H1 (cell line): Measurements from ENCODE around the gene CIRBP. TPM values are rescaled to one million over a fixed set of nuclear protein-coding genes. Genes with fewer than 3 reads are reported as not detected.

Experiments used
- CTCF ChIA-PET: fragments of 300-600 bp; sonication (Branson Sonifier 250); formaldehyde crosslinking; loops from one replicate; lab custom pipeline; 2021; ENCODE audit not compliant: partially characterized antibody; lab: Charles Lee
- POLR2A ChIA-PET: fragments of 300-600 bp; sonication (Branson Sonifier 250); formaldehyde crosslinking; loops from one replicate; lab custom pipeline; 2021; ENCODE audit warnings: inconsistent platforms; ENCODE audit not compliant: partially characterized antibody; lab: Charles Lee
- DNase-seq, 2 experiments: peaks; one replicate each; pipeline versions ENCODE4 v3.0.0 to v3.0.0-alpha.2; 2010 to 2022; ENCODE audit warnings: low spot score in 2 of 2, low read depth in 1 of 2, mixed read lengths in 1 of 2
- FAIRE-seq: peaks from 2 replicates; lab custom pipeline; 2011; peaks lifted over from hg19 to GRCh38; lab: Jason Lieb, UNC
- H2AFZ ChIP-seq: 2 replicates; pipeline ENCODE4 v1.8.1; 2012; ENCODE audit warnings: low read length, inconsistent platforms
- H2AK5ac ChIP-seq: 2 replicates; pipeline ENCODE4 v1.6.1; 2013; ENCODE audit warnings: low read depth, low read length
- H2BK120ac ChIP-seq: replicated peaks from 2 replicates; pipeline ENCODE3; 2013; ENCODE audit warnings: low read depth, low read length, inconsistent platforms
- H2BK12ac ChIP-seq: 2 replicates; pipeline ENCODE4 v1.6.1; 2013; ENCODE audit warnings: low read depth, low read length
- H2BK15ac ChIP-seq: 2 replicates; pipeline ENCODE4 v1.6.1; 2013; ENCODE audit warnings: low read length
- H2BK20ac ChIP-seq: 2 replicates; pipeline ENCODE4 v1.6.1; 2013; ENCODE audit warnings: low read length
- H2BK5ac ChIP-seq: 2 replicates; pipeline ENCODE4 v1.6.1; 2013; ENCODE audit warnings: low read depth, low read length
- H3K14ac ChIP-seq: 2 replicates; pipeline ENCODE4 v1.6.1; 2013; ENCODE audit warnings: inconsistent platforms; ENCODE audit not compliant: insufficient read length
- H3K18ac ChIP-seq: 2 replicates; pipeline ENCODE4 v1.6.1; 2013; ENCODE audit warnings: low read length; ENCODE audit errors: extremely low read depth
- H3K23ac ChIP-seq: 2 replicates; pipeline ENCODE4 v1.6.1; 2013; ENCODE audit warnings: inconsistent platforms; ENCODE audit not compliant: insufficient read length
- H3K23me2 ChIP-seq: 2 replicates; pipeline ENCODE4 v1.6.1; 2013; ENCODE audit warnings: low read depth, low read length
- H3K27ac ChIP-seq: 2 replicates; pipeline ENCODE4 v1.6.1; 2011; ENCODE audit warnings: low read depth, low read length, inconsistent platforms
- H3K27me3 ChIP-seq, 4 experiments: replicated peaks in 1 of 4; 1 replicate in 1 of 4; 2 replicates in 3 of 4; pipeline versions ENCODE4 v1.6.1 to v1.8.1; 2011 to 2013; ENCODE audit warnings: low read length in 3 of 4, mild to moderate bottlenecking in 3 of 4, inconsistent platforms in 2 of 4, mixed read lengths in 2 of 4, moderate library complexity in 1 of 4; ENCODE audit not compliant: control insufficient read depth in 3 of 4, insufficient read depth in 3 of 4; ENCODE audit errors: extremely low read depth in 1 of 4
- H3K36me3 ChIP-seq, 4 experiments: 2 replicates each; pipeline versions ENCODE4 v1.6.1 to v1.8.1; 2011 to 2013; ENCODE audit warnings: mild to moderate bottlenecking in 4 of 4, low read length in 3 of 4, moderate library complexity in 2 of 4, control low read depth in 1 of 4, inconsistent platforms in 1 of 4; ENCODE audit not compliant: insufficient read depth in 4 of 4, control insufficient read depth in 2 of 4
- H3K4ac ChIP-seq: replicated peaks from 2 replicates; pipeline ENCODE3; 2013; ENCODE audit warnings: low read length, low read depth, mixed read lengths, inconsistent platforms; ENCODE audit not compliant: insufficient read length
- H3K4me1 ChIP-seq, 4 experiments: replicated peaks in 1 of 4; 1 replicate in 1 of 4; 2 replicates in 3 of 4; pipeline versions ENCODE4 v1.6.1 to v1.8.1; 2011 to 2013; ENCODE audit warnings: low read length in 3 of 4, inconsistent platforms in 2 of 4, mixed read lengths in 1 of 4; ENCODE audit not compliant: insufficient read depth in 4 of 4, control insufficient read depth in 3 of 4
- H3K4me2 ChIP-seq, 2 experiments: 2 replicates each; pipeline versions ENCODE4 v1.6.1 to v1.8.1; 2011 to 2013; ENCODE audit warnings: low read depth in 2 of 2, low read length in 2 of 2, control low read depth in 1 of 2, inconsistent platforms in 1 of 2, mild to moderate bottlenecking in 1 of 2; ENCODE audit not compliant: insufficient read depth in 1 of 2
- H3K4me3 ChIP-seq, 4 experiments: fragments of 200-600, 300-600 bp in 1 of 4; sonication (generic), shearing (Covaris generic), sonication (Bioruptor Twin) in 1 of 4; 2 replicates each; pipeline versions ENCODE4 v1.5.1 to v1.8.1; 2011 to 2016; ENCODE audit warnings: low read length in 4 of 4, low read depth in 3 of 4, control low read depth in 2 of 4, inconsistent platforms in 2 of 4, mild to moderate bottlenecking in 2 of 4, mixed read lengths in 1 of 4, moderate library complexity in 1 of 4; ENCODE audit not compliant: insufficient read depth in 2 of 4; ENCODE audit errors: extremely low read depth in 1 of 4
- H3K56ac ChIP-seq: replicated peaks from 2 replicates; pipeline ENCODE3; 2013; ENCODE audit warnings: low read depth, mild to moderate bottlenecking, mixed read lengths, low read length, inconsistent platforms; ENCODE audit not compliant: insufficient read length
- H3K79me1 ChIP-seq: 2 replicates; pipeline ENCODE4 v1.6.1; 2013; ENCODE audit warnings: low read depth, low read length, control low read depth
- H3K79me2 ChIP-seq, 2 experiments: 2 replicates each; pipeline versions ENCODE4 v1.6.1 to v1.8.1; 2012 to 2013; ENCODE audit warnings: low read length in 2 of 2, mild to moderate bottlenecking in 2 of 2, inconsistent platforms in 1 of 2; ENCODE audit not compliant: insufficient read depth in 2 of 2, control insufficient read depth in 1 of 2
- H3K9ac ChIP-seq, 4 experiments: replicated peaks in 1 of 4; 1 replicate in 1 of 4; 2 replicates in 3 of 4; pipeline versions ENCODE4 v1.6.1 to v1.8.1; 2011 to 2013; ENCODE audit warnings: low read depth in 3 of 4, low read length in 3 of 4, control low read depth in 2 of 4, mild to moderate bottlenecking in 2 of 4, moderate library complexity in 2 of 4, inconsistent platforms in 1 of 4; ENCODE audit errors: extremely low read depth in 1 of 4
- H3K9me3 ChIP-seq, 2 experiments: 2 replicates each; pipeline versions ENCODE4 v1.6.1 to v1.8.1; 2012 to 2013; ENCODE audit warnings: mild to moderate bottlenecking in 2 of 2, moderate library complexity in 2 of 2, control low read depth in 1 of 2, inconsistent platforms in 1 of 2, low read depth in 1 of 2, low read length in 1 of 2, mixed read lengths in 1 of 2; ENCODE audit not compliant: insufficient read depth in 2 of 2
- H4K20me1 ChIP-seq, 2 experiments: replicated peaks in 1 of 2; 2 replicates each; pipeline versions ENCODE3 to v1.8.1; 2011 to 2013; ENCODE audit warnings: inconsistent platforms in 2 of 2, low read length in 2 of 2, mild to moderate bottlenecking in 1 of 2; ENCODE audit not compliant: insufficient read depth in 2 of 2, control insufficient read depth in 1 of 2
- H4K5ac ChIP-seq: 2 replicates; pipeline ENCODE4 v1.6.1; 2013; ENCODE audit warnings: low read length, low read depth, mixed read lengths, inconsistent platforms; ENCODE audit not compliant: insufficient read length
- H4K8ac ChIP-seq: 2 replicates; pipeline ENCODE4 v1.8.0; 2013; ENCODE audit warnings: mild to moderate bottlenecking, moderate library complexity, low read length, inconsistent platforms; ENCODE audit not compliant: insufficient read depth; ENCODE audit errors: extremely low read depth
- H4K91ac ChIP-seq: replicated peaks from 2 replicates; pipeline ENCODE3; 2013; ENCODE audit warnings: low read length, mixed read lengths, inconsistent platforms; ENCODE audit not compliant: insufficient read length
- BACH1 ChIP-seq: IDR thresholded peaks from 2 replicates; pipeline ENCODE4 v1.6.1; 2012; ENCODE audit warnings: low read length, improper control_type of control experiment
- BCL11A ChIP-seq, 2 experiments: IDR thresholded peaks; one replicate each; pipeline ENCODE4 v1.6.1; 2011; ENCODE audit warnings: low read depth in 2 of 2, low read length in 2 of 2, mild to moderate bottlenecking in 2 of 2
- CHD2 ChIP-seq: IDR thresholded peaks from 2 replicates; pipeline ENCODE4 v1.6.1; 2012; ENCODE audit warnings: low read length, improper control_type of control experiment
- CREB1 ChIP-seq: IDR thresholded peaks from 2 replicates; pipeline ENCODE4 v1.6.1; 2012; ENCODE audit warnings: inconsistent platforms
- E2F6 ChIP-seq: IDR thresholded peaks from 2 replicates; pipeline ENCODE4 v1.6.1; 2012; ENCODE audit warnings: inconsistent platforms
- EP300 ChIP-seq, 2 experiments: IDR thresholded peaks; 1 replicate in 1 of 2; 2 replicates in 1 of 2; pipeline ENCODE4 v1.6.1; 2011 to 2012; ENCODE audit warnings: low read depth in 2 of 2, low read length in 2 of 2, mild to moderate bottlenecking in 2 of 2, borderline replicate concordance in 1 of 2, inconsistent platforms in 1 of 2, moderate library complexity in 1 of 2
- GTF2F1 ChIP-seq: IDR thresholded peaks from 2 replicates; pipeline ENCODE4 v1.6.1; 2012; ENCODE audit warnings: low read depth, low read length, improper control_type of control experiment, borderline replicate concordance
- KDM5A ChIP-seq: fragments of 200-600 bp; IDR thresholded peaks from 2 replicates; pipeline ENCODE4 v1.7.1; 2012; ENCODE audit warnings: mild to moderate bottlenecking, low read length, inconsistent platforms, mixed read lengths
- POLR2A ChIP-seq, 2 experiments: IDR thresholded peaks; 1 replicate in 1 of 2; 2 replicates in 1 of 2; pipeline ENCODE4 v1.6.1; 2011; ENCODE audit warnings: low read depth in 2 of 2, low read length in 2 of 2, mild to moderate bottlenecking in 2 of 2; ENCODE audit errors: control extremely low read depth in 1 of 2
- SP1 ChIP-seq: IDR thresholded peaks from 2 replicates; pipeline ENCODE4 v1.6.1; 2011; ENCODE audit warnings: low read depth, low read length
- SP2 ChIP-seq: IDR thresholded peaks from 2 replicates; pipeline ENCODE4 v1.6.1; 2012; ENCODE audit warnings: mild to moderate bottlenecking, low read length, inconsistent platforms
- SRF ChIP-seq: IDR thresholded peaks from 2 replicates; pipeline ENCODE4 v1.6.1; 2011; ENCODE audit warnings: mild to moderate bottlenecking, low read depth, low read length, moderate library complexity
- TAF1 ChIP-seq: IDR thresholded peaks from 2 replicates; pipeline ENCODE4 v1.6.1; 2011; ENCODE audit warnings: mild to moderate bottlenecking, low read depth, low read length
- TEAD4 ChIP-seq: IDR thresholded peaks from 2 replicates; pipeline ENCODE4 v1.6.1; 2012; ENCODE audit warnings: low read depth, low read length, inconsistent platforms, mixed read lengths
- WGBS, 2 experiments: shearing (Covaris generic) in 1 of 2; methylation state at CpG; one replicate each; pipeline versions ENCODE4 v1.1.6 to v1.1.7; 2013 to 2015; ENCODE audit warnings: low lambda C conversion rate in 2 of 2, mixed read lengths in 2 of 2, inconsistent platforms in 1 of 2, low coverage in 1 of 2, missing lambda C conversion rate in 1 of 2; ENCODE audit not compliant: insufficient replicate concordance in 2 of 2, insufficient coverage in 1 of 2, insufficient read length in 1 of 2; ENCODE audit errors: extremely low coverage in 1 of 2, missing lambda C conversion rate in 1 of 2; 5-methylcytosine and 5-hydroxymethylcytosine counted together
- polyA plus RNA-seq, 7 experiments: library from polyadenylated mRNA; depleted of rRNA in 3 of 7; stranded (reverse) in 5 of 7; unstranded in 2 of 7; fragments of >200 nt in 5 of 7; fragments of 200-250 nt in 2 of 7; gene quantifications; 1 replicate in 5 of 7; 2 replicates in 1 of 7; 4 replicates in 1 of 7; pipeline versions ENCODE4 v1.2.1 to v1.2.3, GENCODE V29; 2011 to 2013; ENCODE audit warnings: missing spikeins in 2 of 7, mixed read lengths in 2 of 7
- total RNA-seq: library from RNA; stranded (reverse); fragmentation: NEBNext Ultra II Directional; extraction: Animal tissue kit (Norgen Biotek cat#: 25700); gene quantifications from 2 replicates; pipeline ENCODE4 v1.2.1, GENCODE V29; 2021

Gene CIRBP
- total and polyA plus RNA-seq, 2 of the 8 experiments (the other 6 are each of a cell fraction or from before 2014, with no cell fraction given) = 175 to 199 TPM

- Histone ChIP-seq H2BK12ac (no peak overlapping the region), H2BK15ac (no peak overlapping the region), H3K79me1 (no peaks in the 10 kb centered on the region), H3K23ac (no peak overlapping the region), H3K4me3 (no peak overlapping the region), H3K27ac (no peak overlapping the region), H4K5ac (no peak overlapping the region), H4K91ac (peak overlapping the region; percentile 55), H3K56ac (no peak overlapping the region), H3K9me3 (no peaks in the 10 kb centered on the region), H3K18ac (no peak overlapping the region; the same call in 1 of the 2 replicates), H3K14ac (no peak overlapping the region), H2AFZ (no peak overlapping the region), H3K4me2 (no peak overlapping the region), H3K4ac (no peak overlapping the region), H2AK5ac (no peak overlapping the region), H3K4me1 (0 out of 7 replicates have a peak, but pooled peaks cover 0 to 4% (median 0%) of the 10 kb centered on the region in 4 experiments), H3K27me3 (no peaks in the 10 kb centered on the region), H3K23me2 (no peaks in the 10 kb centered on the region), H2BK20ac (no peak overlapping the region), H4K8ac (peak overlapping the region; percentile 87; the same call in 1 of the 2 replicates), H3K36me3 (no peaks in the 10 kb centered on the region), H3K79me2 (no peaks in the 10 kb centered on the region), H4K20me1 (no peaks in the 10 kb centered on the region), H3K9ac (no peak overlapping the region), H2BK120ac (no peak overlapping the region), H2BK5ac (no peak overlapping the region)
- FAIRE-seq (no peak), DNase-seq (no peak)
- ChIA-PET POLR2A (interaction anchor here (1.0 to 1.9 kb wide), 2 partner anchors 29 to 35 kb away, joined by 3 to 7 read pairs; partner anchors contain the start of genes CIRBP and FAM174C), CTCF (interaction anchor here (0.6 to 1.5 kb wide), 7 partner anchors 9 to 534 kb away, joined by 3 to 7 read pairs (median 3); no protein-coding TSS in a partner anchor)
- WGBS, 2 experiments = 93% methylated on average over 28 of the region's 28 CpGs; no CpG with 5 or more reads in 1 of the 2 experiments
- TF ChIP-seq TAF1 (no peak), BACH1 (no peak), CHD2 (no peak), POLR2A (IDR thresholded peaks at IDR 0.05; ENCODE audit: control extremely low read depth in 1 of 2, low read depth in 2 of 2, low read length in 2 of 2) (no peak), BCL11A (IDR thresholded peaks at IDR 0.05; ENCODE audit: low read depth in 2 of 2, low read length in 2 of 2) (no peak), SRF (no peak), EP300 (IDR thresholded peaks at IDR 0.05; ENCODE audit: borderline replicate concordance in 1 of 2, low read depth in 2 of 2, low read length in 2 of 2) (no peak), E2F6 (no peak), GTF2F1 (no peak), KDM5A (no peak), TEAD4 (no peak), SP2 (no peak), CREB1 (no peak), SP1 (no peak)
These were observed 35.2 kb downstream of the CIRBP start for GRCh38 chr19:1304197-1304924.
